ENCODE data around the gene UVSSA.

- no peak for TF ChIP-seq TCF12 (IDR thresholded peaks at IDR 0.05)
- no peak for TF ChIP-seq CTCF (IDR thresholded peaks at IDR 0.05)
- no peak for TF ChIP-seq PBX3 (IDR thresholded peaks at IDR 0.05)
- TF ChIP-seq RAD21 (IDR thresholded peaks at IDR 0.05; ENCODE audit: low read length) = no peak
- no peak for TF ChIP-seq JUND (IDR thresholded peaks at IDR 0.05)
- TF ChIP-seq SMC3 (IDR thresholded peaks at IDR 0.05; ENCODE audit: low read depth, low read length) = no peak
- TF ChIP-seq MAX (IDR thresholded peaks at IDR 0.05; ENCODE audit: low read depth) = no peak
- no peak for TF ChIP-seq TAF1 (IDR thresholded peaks at IDR 0.05; ENCODE audit: borderline replicate concordance, low read depth, low read length)
Measured at GRCh38 chr4:1337951-1338751, 8.9 kb upstream of the UVSSA start.

Measured in SK-N-SH (cell line).